NCI-H2171 treated with DMSO at 0.1 percent for 48 hours (cell line): ENCODE results near the gene ABHD2.
"Not testable (repeated sequence)": the region's sequence is repeated elsewhere in the genome, so short reads cannot be mapped to it uniquely, and the experiment has no call there.

Experiments
- DNase-seq: peaks from one replicate; lab custom pipeline; 2025; lab: John Stamatoyannopoulos, UW

ABHD2 gene

GRCh38 chr15:89121414-89121813 is 33.2 kb downstream of the ABHD2 start:
- peak; percentile 57 for DNase-seq

GRCh38 chr15:89122505-89123180 is 34.4 kb downstream of the ABHD2 start:
- DNase-seq: no peak

DNA sequence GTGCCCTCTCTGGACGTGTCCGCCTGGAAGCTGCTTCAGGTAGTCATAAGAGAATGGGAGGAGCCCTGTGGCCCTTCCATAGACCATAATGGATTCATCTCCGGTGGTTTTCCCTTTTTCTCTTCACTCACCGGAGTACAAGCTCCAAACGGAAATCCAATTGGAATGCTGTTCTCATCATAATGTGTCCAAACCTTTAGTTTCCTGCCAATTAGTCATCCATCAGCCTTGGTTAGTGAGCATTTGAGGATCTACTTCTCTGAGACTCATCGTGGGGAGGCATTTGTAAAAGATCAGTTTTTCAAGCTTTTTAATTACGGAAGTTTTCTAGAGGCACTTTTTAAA is 34.9 kb downstream of the ABHD2 start:
- no peak for DNase-seq

- no peak for DNase-seq
These were observed 37.0 kb downstream of the ABHD2 start for GRCh38 chr15:89125088-89125826.

DNA sequence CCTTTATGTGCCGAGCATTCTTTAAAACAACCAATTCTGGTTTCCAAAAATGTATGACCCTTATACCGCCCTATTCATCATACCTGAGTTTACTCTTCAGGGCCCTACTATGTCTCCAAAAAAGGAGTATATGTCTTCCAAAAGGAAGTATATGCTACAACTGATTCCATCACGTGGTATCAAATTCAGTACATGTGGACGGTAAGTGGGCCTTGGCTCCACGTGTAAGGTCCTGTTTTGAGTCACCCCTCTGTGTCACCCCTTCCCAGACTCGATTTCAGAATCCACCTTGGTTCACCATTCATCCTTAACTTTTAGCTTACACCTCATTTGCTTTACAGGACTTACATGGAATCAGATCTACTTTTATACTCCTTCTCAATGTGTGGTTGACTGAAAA is 37.8 kb downstream of the ABHD2 start:
- DNase-seq: no peak

DNA sequence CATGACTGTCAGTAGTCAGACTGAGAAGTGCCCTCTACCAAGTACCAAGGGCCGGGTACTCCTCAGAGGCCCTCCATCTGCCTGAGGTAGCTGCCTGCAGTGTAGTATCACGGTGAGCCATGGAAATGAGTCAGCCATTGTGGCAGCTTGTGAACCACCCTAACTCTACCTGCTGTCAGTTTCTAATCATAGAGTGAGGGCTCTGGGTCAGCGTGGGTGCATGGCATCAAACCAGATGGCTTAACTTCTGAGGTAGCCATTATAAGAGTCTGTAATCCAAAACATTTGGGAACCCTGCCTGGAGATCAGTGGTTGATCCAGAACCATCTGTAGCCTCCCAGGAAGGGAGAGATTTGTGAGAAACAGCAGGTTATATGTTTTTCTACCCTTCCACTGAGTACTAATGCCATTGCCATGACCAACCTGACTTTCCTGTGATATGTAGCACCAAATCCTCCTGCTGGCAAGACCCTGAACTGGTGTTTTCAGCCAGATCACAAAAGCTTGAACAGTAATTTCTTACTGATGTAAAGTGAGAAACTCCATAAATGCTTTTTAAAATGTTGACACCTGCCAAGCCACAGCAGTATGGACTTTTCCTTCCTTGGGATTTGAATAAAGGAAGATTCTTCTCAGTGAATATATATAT is 38.9 kb downstream of the ABHD2 start:
- peak; percentile 62 for DNase-seq

GRCh38 chr15:89128320-89129122 is 40.3 kb downstream of the ABHD2 start:
- no peak for DNase-seq

- no peak for DNase-seq
These were observed 41.0 kb downstream of the ABHD2 start for GRCh38 chr15:89129123-89129815.

GRCh38 chr15:89129816-89130134 is 41.5 kb downstream of the ABHD2 start:
- no peak for DNase-seq

GRCh38 chr15:89130201-89130600 is 41.9 kb downstream of the ABHD2 start:
- DNase-seq: no peak

DNA sequence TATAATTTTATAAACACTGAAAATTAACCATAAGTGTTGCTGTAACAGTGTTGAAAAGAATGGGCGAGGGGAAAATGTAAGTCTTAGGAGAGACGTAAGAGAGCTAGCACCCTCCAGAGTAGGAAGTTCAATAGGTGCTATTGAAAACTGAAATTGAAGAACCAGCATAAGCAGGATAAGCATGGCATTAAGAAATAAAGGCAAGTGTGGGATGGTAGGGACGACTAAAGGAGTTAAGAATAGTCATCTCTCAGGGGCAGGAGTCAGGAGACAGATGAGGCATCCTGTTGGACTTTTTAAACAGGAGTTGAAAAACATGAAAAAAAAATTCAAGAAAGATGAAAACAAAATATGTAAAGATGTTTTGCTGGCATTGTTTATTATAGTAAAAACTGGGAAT is 43.5 kb downstream of the ABHD2 start:
- DNase-seq: no peak

GRCh38 chr15:89132611-89133507 is 44.6 kb downstream of the ABHD2 start:
- DNase-seq: no peak

GRCh38 chr15:89135387-89136077 is 47.3 kb downstream of the ABHD2 start:
- not testable (repeated sequence) for DNase-seq

DNA sequence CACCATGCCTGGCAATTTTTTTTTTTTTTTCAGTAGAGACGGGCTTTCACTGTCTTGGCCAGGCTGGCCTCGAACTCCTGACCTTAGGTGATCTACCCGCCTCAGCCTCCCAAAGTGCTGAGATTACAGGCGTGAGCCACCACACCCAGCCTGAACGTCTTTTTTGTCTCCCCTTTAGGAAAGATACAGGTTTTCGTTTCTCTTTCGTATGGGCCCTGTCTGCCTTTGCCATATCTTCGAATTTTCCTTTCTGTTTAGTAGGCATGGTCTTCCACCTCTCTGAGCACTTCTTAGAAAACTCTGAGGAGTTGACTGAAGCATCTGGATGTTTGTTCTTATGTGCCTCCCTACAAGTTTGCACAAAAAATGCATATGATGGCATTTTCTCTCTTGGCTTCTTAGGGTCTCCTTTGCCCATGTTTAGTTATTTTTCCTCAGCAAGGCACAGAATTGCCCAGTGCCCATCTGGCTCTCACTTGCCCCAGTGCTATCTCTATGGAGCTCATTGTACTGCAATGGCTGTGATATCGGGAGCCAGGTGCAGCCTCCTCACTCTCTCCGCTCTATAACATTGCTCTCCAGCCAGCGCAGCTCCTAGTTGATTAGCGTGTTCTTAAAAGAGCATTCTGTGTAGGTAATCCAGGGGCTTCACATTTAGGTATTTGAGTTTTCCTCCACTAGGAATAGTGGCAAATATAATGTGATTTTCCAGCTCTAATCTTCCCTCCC is 48.0 kb downstream of the ABHD2 start:
- no peak for DNase-seq

GRCh38 chr15:89136818-89137772 is 48.8 kb downstream of the ABHD2 start:
- DNase-seq: no peak

GRCh38 chr15:89137926-89138325 is 49.7 kb downstream of the ABHD2 start:
- no peak for DNase-seq

GRCh38 chr15:89138999-89139612 is 50.9 kb downstream of the ABHD2 start:
- DNase-seq: no peak
